ENCODE measurements around the gene ANKRD33B.

DNA sequence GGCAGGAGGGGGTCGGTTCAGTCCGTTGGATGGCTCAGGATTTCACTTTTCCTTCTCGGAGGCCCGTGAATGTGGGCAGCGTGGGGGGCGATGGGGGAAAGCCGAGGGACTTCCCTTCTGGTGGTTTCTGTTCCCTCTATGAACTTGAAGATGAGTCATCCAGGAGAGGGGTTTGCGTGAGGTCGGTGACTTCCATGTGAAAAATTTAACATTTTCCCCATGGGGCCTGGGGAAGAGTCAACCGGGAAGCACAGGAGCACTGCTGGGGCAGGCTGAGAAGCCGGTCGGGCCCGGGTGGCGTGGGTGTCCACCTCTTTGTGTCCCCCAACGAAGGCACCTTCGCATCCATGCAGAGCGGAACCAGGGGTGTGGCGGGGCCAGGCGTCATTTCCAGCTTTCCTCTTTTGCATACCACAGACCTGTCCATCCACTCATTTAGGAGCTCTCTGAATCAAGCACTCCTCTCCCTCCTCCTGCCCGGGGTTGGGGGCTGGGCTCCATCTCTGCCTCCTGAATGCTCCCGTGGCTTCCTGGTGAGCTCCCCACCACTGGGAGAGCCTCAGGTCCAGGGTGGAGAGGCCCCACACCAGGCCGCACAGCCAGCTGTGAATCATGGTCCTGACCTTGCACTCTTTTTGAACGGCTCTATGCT, 68.4 kb downstream of the ANKRD33B start:
- TF ChIP-seq, protein P1, sequence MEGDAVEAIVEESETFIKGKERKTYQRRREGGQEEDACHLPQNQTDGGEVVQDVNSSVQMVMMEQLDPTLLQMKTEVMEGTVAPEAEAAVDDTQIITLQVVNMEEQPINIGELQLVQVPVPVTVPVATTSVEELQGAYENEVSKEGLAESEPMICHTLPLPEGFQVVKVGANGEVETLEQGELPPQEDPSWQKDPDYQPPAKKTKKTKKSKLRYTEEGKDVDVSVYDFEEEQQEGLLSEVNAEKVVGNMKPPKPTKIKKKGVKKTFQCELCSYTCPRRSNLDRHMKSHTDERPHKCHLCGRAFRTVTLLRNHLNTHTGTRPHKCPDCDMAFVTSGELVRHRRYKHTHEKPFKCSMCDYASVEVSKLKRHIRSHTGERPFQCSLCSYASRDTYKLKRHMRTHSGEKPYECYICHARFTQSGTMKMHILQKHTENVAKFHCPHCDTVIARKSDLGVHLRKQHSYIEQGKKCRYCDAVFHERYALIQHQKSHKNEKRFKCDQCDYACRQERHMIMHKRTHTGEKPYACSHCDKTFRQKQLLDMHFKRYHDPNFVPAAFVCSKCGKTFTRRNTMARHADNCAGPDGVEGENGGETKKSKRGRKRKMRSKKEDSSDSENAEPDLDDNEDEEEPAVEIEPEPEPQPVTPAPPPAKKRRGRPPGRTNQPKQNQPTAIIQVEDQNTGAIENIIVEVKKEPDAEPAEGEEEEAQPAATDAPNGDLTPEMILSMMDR (IDR thresholded peaks at IDR 0.05): no peak
- no peak for TF ChIP-seq POLR2AphosphoS5 (IDR thresholded peaks at IDR 0.05; ENCODE audit: insufficient read depth in 1 of 2, low read depth in 1 of 2)
- no peak for TF ChIP-seq POLR2A (IDR thresholded peaks at IDR 0.05)

Measured in vagina (tissue), 2 donors.